HG03520 (cell line): ENCODE results near the gene LRRC59.
"Not testable (repeated sequence)": the region's sequence is repeated elsewhere in the genome, so short reads cannot be mapped to it uniquely, and the experiment has no call there.

ENCODE experiments used
- ATAC-seq: cut with Tn5 transposase; IDR thresholded peaks from one replicate; pipeline ENCODE4 v1.9.1; 2021; ENCODE audit warnings: mild to moderate bottlenecking, moderate library complexity; ENCODE audit not compliant: unreplicated experiment

Gene LRRC59

DNA sequence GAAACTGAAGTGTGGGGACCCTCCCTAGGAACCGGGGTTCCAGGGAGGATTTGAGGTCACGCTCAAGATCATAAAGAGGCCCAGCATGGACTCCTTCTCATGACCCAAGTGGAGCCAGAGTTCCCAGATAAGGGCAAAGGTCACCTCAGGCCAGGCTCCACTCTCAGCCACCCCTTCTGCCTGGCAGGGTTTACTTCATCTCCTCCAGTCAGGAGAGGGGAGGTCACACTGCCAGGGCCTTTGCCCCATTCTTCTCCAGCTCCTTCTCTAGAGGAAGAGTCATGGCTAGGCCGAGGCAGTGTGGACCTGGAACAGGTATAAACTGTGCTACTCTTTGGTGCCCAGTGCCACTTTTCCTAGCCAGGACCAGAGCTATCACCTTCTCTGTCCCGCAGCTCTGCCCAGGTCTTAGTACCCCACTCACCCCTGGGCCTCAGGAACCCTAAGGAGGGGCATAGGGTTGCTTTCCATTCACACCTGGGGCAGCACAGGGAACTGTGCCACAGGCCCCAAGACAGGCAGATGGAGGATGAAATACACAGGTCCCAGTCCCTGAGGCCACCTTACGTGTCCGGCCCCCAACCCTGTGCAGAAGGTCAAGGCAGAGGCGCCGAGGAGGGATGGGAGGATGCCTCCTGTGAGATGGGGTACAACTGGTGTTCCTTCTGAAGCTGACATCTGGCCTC is 27.8 kb upstream of the LRRC59 start:
- ATAC-seq, result no peak

DNA sequence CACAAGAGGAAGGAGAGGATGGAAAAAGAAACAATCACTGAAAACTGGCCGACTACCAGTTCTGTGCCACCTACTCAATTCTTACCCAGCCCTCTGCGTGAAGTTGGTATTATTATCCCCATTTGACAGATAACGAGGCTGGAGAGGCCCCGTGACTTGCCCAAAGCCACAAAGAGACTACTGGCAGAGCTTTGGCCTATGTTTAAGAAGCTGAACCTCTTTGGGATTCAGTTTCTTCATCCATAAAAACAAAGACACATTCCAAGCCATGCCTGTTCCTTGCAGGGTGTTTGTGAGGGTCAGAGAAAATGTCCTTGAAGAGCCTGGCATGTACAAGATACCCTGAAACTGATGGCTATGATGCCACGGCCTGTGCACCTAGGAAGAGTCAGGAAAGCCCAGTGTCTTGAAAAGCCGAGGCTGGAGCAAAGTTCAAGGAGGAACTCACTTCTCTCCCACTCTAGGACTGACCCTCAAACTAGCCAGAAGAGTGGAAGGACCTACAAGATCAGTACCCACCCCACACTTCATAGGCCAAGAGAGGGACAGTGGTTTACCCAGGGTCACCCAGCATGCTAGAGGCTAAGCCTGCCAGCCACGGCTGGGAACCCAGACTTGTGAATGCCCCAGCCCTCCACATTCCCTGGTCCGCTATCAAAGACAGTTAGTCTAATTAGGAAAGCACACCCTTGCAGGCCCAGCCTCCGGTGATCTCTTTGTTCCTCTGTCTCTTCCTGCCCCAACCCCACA is 27.1 kb upstream of the LRRC59 start:
- no peak for ATAC-seq

DNA sequence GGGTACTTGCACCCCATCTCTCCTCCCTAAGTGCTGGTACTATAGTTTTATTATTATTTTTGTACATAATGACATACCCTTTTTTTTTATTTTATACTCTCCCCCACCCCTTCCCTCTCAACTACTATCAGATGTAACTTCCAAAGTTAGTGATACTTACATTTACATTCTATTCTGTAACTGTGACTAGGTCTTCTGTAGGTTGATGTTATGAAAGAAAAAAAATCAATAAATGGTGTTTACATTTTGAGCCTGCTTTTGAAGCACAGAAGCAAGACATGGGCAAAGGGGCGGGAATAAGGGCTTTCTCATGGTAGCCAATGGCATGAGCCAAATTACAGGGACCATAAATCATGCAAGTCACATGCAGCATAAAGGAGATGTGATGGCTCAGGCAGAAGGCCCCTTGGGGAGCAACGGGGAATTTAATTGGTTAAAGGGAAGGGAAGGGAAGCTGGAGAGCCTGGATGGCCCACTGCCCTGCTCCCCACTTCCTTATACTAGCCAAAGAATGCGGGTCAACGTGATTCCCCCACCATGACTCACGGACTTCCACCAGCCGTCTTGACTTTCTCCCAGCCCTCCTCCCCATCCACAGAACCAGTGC is 26.3 kb upstream of the LRRC59 start:
- no peak for ATAC-seq

DNA sequence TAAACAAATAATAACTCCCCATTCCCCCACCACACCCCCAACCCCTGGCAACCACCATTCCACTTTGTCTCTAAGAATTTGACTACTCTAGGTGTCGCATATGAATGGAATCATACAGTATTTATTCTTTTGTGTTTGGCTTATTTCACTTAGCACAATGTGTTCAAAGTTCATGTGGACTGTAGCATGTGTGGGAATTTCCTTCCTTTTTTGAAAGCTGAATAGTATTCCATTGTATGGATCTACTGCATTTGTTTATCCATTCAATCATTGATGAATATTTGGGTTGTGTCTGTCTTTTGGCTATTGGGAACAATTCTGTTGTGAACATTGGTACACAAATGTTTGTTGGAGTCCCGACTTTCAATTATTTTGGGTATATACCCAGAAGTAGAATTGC is 25.4 kb upstream of the LRRC59 start:
- no peak for ATAC-seq

DNA sequence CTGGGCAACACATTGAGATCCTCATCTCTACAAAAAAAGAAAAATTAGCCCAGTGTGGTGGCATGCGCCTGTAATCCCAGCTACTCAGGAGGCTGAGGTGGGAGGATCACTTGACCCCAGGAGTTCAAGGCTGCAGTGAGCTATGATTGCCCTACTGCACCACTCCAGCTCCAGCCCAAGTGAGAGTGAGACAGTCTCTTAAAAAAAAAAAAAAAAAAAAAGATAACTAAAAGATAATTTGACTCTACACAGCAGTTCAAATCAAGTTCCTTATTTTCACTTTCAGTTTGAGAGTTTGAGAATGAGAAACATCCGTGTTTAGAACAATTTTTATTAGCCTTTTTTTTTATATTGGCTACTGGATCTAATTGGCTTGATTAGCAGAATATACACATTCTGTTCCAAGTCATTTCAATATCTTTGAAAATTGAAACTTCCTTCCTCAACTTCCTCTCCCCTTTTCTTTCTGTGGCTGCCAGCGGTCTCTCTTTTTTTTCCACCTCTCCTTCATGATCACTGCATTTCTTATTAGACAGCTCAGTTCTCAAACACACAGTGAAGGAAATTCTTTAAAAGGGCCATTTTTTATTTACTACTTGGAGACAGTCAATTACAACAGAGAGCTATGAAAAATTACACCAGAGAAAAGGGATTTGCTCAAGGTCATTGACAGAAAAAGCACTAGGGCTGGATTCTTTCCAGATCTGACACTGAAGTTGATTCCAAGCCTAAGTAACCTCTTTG is 24.2 kb upstream of the LRRC59 start:
- no peak for ATAC-seq

DNA sequence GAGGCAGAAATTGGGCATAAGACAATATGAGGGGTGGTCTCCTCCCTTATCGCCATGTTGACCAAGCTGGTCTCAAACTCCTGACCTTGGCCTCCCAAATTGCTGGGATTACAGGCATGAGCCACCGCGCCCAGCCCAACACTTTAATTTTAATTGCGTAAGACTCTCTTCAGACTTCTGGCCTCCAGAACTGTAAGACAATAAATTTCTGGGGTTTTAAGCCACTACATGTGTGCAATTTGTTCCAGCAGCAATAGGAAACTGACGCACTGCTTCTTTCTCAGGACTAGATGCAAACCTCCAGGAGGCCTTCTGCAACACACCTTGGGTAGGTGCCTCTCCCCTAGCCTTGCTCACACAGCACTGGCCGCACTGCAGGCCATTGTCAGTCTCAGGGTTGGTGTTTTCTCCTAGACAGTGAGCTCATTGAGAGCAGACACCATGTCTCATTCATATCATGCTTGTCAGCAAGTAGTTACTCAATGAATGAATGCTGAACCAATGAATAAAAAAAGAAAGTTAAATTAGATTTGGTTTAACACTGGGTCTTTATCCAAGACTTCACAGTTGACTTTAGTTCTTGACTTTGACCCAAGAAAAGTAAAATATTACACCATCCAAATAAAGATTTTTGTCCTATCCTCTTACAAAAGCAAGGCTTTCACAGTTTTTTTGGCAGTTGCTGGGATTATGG is 23.2 kb upstream of the LRRC59 start:
- no peak for ATAC-seq

DNA sequence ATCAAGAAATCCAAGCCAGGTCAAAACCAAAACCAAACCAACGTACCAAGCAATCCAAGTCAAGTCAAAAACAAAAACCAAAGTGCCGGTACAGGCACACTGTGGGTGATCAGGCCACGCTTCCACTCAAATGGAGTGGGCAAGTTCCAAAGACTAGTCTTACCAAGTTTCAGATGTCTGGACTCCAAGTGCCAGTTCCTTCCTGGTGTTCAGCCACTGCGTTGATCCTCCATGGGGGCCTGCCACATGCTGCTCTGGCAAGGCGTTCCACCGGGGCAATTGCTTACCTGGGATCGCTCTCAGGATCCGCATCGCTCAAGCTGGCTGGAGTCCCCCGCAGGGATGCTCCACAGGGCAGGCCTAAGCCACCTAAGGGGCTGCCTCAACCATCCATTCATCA is 22.3 kb upstream of the LRRC59 start:
- not testable (repeated sequence) for ATAC-seq

DNA sequence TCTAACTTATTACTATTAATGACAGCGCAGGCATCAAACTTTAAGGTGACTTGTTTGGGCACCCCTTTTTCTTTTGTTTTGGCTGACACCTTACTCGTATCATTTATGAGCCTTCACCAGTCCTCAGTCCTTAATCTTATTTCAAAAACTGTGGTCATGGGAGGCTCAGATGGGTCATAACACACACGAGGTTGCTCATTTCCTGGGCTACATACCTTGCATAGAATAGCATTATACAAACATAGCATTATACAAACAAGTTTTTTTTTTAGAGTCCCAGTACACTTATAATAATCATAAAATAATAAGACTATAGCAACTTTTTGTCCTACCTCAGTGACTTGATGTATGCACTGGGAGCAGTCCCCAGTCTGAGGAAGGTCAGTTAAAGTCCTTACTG is 17.5 kb upstream of the LRRC59 start:
- ATAC-seq, result no peak

DNA sequence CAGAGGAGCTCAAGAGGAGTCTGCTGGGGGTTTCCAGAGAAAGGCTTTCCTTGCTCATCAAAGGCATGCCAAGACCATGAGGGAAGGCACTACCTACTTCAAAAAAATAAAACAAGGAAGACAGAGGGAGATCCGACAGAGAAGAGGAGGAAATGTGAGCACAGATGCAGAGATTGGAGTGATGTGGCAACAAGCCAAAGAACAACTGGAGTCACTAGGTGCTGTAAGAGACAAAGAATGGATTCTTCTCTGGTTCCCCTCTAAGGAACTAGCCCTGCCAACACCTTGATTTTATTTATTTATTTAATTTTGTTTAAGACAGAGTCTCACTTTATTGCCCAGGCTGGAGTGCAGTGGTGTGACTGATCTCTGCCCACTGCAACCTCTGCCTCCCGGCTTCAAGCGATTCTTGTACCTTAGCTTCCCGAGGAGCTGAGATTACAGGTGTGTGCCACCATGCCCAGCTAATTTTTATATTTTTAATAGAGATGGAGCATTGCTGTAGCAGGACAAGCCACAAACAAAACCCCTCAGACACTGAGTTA is 14.9 kb upstream of the LRRC59 start:
- ATAC-seq, result no peak

DNA sequence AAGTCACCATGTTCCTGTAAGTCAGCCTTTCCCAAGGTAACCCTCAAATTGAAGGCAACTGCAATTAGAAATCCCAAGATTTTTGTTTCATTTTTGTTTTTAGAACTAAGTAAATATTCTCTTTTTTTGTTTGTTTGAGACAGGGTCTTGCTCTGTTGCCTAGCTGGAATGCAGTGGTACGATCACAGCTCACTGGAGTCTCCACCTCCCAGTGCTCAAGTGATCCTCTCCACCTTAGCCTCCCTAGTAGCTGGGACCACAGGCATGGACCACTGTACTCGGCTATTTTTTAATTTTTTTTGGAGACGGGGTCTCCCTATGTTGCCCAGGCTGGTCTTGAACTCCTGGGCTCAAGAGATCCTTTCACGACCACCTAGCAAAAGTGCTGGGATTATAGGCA is 10.6 kb upstream of the LRRC59 start:
- ATAC-seq, result no peak

DNA sequence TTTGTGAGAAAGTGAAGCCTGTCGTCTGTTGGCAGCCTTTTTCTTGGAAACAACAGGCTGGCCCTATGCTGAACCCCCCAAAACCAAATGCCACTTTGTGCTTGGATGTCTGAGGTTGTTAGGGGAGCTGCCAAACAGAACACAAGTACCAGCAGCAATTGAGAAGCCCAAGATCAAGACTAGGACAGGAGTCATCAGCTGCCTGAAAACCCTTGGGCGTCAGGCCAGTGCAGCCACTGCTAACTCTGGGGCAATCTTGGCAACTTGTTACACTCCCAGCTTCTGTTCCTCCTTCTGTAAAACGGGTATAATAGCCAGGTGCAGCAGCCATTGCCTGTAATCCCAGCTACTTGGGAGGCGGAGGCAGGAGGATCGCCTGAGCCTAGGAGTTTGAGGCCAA is 9.3 kb upstream of the LRRC59 start:
- ATAC-seq, result no peak

DNA sequence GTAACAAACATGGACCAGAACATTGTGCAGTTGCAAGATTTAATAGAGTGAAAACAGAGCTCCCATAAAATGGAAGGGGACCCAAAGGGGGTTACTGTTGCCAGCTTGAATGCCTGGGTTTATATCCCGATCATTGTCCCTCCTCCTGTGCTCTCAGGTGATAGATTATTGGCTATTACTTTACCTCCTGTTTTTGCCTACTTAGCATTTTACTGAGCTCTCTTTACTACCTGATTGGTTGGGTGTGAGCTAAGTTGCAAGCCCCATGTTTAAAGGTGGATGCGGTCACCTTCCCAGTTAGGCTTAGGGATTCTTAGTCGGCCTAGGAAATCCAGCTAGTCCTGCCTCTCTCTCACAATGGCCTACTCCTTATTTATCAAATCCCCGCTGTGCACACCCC is 8.0 kb upstream of the LRRC59 start:
- ATAC-seq, result not testable (repeated sequence)

DNA sequence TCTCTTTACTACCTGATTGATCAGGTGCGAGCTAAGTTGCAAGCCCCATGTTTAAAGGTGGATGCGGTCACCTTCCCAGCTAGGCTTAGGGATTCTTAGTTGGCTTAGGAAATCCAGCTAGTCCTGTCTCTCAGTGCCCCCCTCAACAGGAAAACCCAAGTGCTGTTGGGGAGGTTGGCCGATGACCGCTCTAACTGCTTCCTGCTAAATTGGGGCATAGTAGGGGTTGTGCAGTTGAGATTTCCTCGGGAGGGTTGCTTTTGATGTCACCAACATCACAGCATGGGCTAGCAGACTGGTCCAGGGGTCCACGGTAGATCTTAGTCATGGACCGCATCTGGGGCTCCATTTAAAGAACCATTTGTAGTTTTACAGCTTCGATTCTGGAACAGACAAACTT is 2.3 kb upstream of the LRRC59 start:
- ATAC-seq, result not testable (repeated sequence)

DNA sequence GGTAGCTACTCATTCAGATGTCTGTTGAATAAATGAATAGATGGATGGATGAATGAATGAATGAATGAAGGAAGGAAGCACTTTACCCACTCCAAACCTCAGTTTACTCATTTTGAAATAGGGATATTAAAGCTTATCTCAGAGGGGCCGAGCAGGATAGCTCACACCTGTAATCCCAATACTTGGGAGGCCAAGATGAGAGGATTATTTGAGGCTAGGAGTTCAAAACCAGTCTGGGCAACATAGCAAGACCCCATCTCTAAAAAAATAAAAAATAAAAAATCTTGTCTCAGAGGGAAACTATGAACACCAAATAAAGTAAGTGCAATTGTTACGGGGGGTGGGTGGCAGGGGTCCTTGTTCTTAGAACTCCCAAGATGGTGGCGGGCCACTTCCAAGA is 1.3 kb upstream of the LRRC59 start:
- not testable (repeated sequence) for ATAC-seq

DNA sequence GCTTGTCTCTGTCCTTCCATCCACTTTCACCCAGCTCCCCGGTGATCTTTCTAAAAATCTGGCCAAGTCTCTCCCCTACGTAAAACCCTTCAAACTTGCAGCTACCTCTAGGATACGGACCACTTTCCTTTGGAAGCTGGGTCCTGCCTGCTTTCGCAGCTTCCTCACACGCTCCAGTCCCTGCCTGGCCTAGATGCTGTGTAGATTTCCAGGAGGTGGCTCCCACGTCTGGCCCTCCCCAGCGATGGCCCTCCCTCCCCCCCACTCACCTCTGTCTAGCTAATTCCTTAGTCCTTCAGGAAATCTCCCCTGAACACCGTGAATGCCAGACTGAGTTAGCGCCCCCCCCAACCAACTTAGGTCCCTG is 579 bp upstream of the LRRC59 start:
- ATAC-seq, result no peak

DNA sequence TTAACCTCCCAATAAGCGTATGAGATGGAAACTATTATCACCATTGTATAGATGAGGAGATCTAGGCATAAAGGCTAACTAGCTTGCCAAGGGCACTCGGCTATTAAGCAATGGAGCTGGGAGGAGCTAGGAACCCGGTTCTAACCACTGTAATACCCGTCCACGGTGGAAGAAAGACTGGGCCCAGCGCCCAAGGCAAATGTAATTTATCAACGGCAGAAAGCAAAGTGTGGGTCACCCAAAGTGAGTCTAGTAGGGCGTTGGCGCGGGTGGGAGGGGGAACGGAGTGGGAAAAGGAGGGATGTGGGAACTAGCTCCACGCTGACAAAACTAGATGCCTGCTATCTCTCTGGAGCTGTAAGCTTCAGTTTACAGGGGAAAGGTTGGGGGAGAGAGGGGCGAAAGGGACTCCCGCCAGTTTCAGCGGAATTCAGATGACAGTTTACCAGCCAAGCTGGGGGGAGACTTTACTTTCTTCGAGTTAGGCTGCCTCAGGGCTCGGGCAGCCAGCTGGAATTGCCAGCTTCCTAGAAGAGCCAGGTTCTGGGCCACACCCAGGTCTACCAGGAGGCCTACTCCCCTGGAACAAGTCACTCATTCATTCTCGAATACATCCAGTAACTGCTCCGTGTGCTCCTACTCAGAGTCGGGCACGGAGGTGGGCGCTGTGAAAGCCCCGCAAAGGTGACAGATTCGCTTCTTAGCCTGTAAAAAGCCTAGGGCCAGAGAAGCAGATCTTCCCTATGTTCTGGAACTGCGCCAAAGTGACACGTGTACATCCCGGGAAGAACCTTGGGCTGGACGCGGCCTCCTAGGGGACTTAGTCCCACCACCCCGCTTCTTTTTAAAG is 837 bp downstream of the LRRC59 start:
- ATAC-seq, result no peak

DNA sequence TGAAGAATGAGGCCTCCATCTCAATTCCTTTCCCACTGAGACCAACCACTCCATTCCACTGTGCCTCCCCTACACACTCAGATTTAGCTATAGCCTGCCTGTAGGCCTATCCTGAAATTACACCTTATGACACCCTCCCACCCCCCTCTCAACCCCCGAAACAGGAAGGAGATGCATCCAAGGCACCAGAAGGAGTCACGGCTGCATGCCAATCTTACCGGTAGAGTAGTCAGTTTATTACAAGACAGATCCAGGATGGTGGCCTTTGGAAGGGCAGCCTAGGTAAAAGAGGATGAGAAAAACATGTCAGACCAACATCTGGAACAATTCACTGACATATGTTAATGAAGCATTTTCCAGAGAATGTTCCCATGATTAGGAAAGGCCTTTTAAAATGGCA is 2.6 kb downstream of the LRRC59 start:
- no peak for ATAC-seq

DNA sequence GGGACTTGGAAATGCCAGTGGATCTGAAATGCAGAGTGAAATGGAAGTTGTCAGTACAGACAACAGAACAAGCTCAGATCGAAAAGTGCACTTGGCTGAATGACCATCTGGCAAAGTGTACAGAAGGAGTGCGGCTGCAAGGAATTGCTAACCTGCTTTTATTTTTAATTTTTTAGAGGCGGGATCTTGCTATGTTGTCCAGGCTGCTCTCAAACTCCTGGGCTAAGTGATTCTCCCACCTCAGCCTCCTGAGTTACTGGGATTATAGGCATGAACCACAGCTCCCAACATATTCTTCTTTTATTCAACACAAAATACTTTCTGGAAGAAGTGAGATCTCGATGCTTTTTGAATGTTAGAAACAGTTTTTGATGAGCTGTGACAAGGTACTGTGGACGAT is 3.6 kb downstream of the LRRC59 start:
- no peak for ATAC-seq

DNA sequence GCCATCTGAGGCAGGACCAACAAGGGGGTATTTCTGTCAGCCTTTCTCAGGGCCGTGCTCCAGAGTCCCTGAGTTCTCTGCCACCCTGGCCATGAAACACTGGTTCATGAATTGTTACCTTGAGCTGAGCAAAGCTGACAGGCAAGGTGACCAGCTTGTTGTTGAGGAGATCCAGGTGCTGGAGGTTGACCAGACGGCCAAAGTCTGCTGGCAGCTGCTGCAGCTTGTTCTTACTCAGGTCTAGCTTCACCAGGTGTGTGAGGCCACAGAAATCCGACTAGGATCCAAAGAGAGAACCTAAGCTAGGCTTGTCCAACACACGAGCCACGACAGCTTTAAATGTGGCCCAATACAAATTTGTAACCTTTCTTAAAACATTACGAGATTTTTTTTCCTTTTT is 4.7 kb downstream of the LRRC59 start:
- ATAC-seq, result no peak

DNA sequence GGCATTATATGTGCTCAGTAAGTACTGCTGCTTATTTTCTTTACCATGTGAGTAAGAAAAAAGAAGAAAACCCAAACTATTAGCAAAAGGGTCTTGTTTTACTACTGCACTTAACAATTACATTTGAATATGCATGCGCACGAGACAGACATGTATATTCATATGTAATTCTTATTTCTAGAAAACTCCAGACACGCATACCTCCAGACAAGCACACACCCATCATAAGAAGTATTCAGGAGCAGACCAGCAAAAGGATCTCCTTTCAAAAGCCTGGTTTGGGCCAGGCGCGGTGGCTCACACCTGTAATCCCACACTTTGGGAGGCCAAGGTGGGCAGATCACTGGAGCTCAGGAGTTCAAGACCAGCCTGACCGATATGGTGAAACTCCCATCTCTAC is 7.8 kb downstream of the LRRC59 start:
- no peak for ATAC-seq
